Esophagus muscularis mucosa (tissue), 4 donors: ENCODE data around the gene UBE2L3. TPM values are rescaled to one million over a fixed set of nuclear protein-coding genes. Genes with fewer than 3 reads are reported as not detected.
"Not testable (repeated sequence)": the region's sequence is repeated elsewhere in the genome, so short reads cannot be mapped to it uniquely, and the experiment has no call there.

Source experiments
- DNase-seq: peaks from one replicate; pipeline ENCODE4 v3.0.0-alpha.2; 2017; ENCODE audit errors: extremely low spot score
- H3K27ac ChIP-seq, 4 donors: fragments of 200-600 bp; sonication (generic); replicated peaks in 1 of 4; 1 replicate in 3 of 4; 2 replicates in 1 of 4; pipeline ENCODE4 v1.5.1; 2016 to 2019; ENCODE audit warnings: mild to moderate bottlenecking in 1 of 4
- H3K27me3 ChIP-seq, 4 donors: fragments of 200-600 bp; sonication (generic); one replicate each; pipeline versions ENCODE4 v1.5.1 to v1.6.0; 2016 to 2019
- H3K36me3 ChIP-seq, 4 donors: fragments of 200-600 bp; sonication (generic); one replicate each; pipeline ENCODE4 v1.5.1; 2016 to 2019
- H3K4me1 ChIP-seq, 4 donors: fragments of 200-600 bp; sonication (generic); one replicate each; pipeline ENCODE4 v1.5.1; 2016 to 2019
- H3K4me3 ChIP-seq, 4 donors: fragments of 200-600 bp; sonication (generic); 1 replicate in 2 of 4; 2 replicates in 2 of 4; pipeline ENCODE4 v1.5.1; 2016 to 2019; ENCODE audit warnings: mild to moderate bottlenecking in 4 of 4, moderate library complexity in 1 of 4
- H3K9me3 ChIP-seq, 4 donors: fragments of 200-600 bp; sonication (generic); 1 replicate in 3 of 4; 2 replicates in 1 of 4; pipeline ENCODE4 v1.5.1; 2016 to 2019
- CTCF ChIP-seq, 3 experiments: fragments of 200-600 bp in 2 of 3; fragments of 450-650 bp in 1 of 3; sonication (generic) in 2 of 3; IDR thresholded peaks; one replicate each; pipeline ENCODE4 v1.5.1; 2017 to 2019; ENCODE audit warnings: antibody characterized with exemption in 3 of 3, mild to moderate bottlenecking in 2 of 3, moderate library complexity in 1 of 3
- EP300 ChIP-seq: sonication (generic); formaldehyde crosslinking; IDR thresholded peaks from one replicate; pipeline ENCODE4 v1.6.1; 2017; ENCODE audit warnings: antibody characterized with exemption
- POLR2A ChIP-seq: fragments of 450-650 bp; IDR thresholded peaks from one replicate; pipeline ENCODE4 v1.6.1; 2017; ENCODE audit warnings: antibody characterized with exemption, moderate library complexity, mild to moderate bottlenecking, low read depth
- POLR2AphosphoS5 ChIP-seq, 2 donors: sonication (generic); formaldehyde crosslinking; IDR thresholded peaks; one replicate each; pipeline ENCODE4 v1.6.1; 2017; ENCODE audit warnings: antibody characterized with exemption in 2 of 2
- WGBS: methylation state at CpG from one replicate; pipeline ENCODE4 v1.1.5; 2018; 5-methylcytosine and 5-hydroxymethylcytosine counted together
- intact Hi-C: fragments of 100-400 bp; cut with DNase I; formaldehyde crosslinking; loops from one replicate; pipeline ENCODE4 v1.15.1; 2023
- total RNA-seq, 4 donors: library from RNA; depleted of rRNA; stranded (reverse); fragments of >200 nt; gene quantifications; one replicate each; pipeline versions ENCODE4 v1.1.0 to v1.2.1, GENCODE V29; 2016

The UBE2L3 gene
- total RNA-seq, 4 donors from 2014 or later: 47.3 to 84.7 (median 65.2) TPM

- no peaks in the 10 kb centered on the region for H3K27me3 ChIP-seq
- no peak for TF ChIP-seq EP300
- TF ChIP-seq CTCF (IDR thresholded peaks at IDR 0.05): no peak
- TF ChIP-seq POLR2A: no peak
- no peak for TF ChIP-seq POLR2AphosphoS5 (IDR thresholded peaks at IDR 0.05)
- no peaks in the 10 kb centered on the region for H3K9me3 ChIP-seq
- no peak overlapping the region for H3K4me3 ChIP-seq
- WGBS: 83% methylated on average over 4 of the region's 4 CpGs
- H3K27ac ChIP-seq: no peak overlapping the region
- H3K36me3 ChIP-seq: peaks cover 15 to 64% (median 40%) of the 10 kb centered on the region in 4 donors
- intact Hi-C loops: no loop called here
- H3K4me1 ChIP-seq: peaks cover 0 to 13% (median 4%) of the 10 kb centered on the region in 4 donors
- no peak for DNase-seq
Observed at GRCh38 chr22:21615731-21616130, 48.2 kb downstream of the UBE2L3 start.

- peaks cover 0 to 57% (median 31%) of the 10 kb centered on the region in 4 donors for H3K36me3 ChIP-seq
- H3K27me3 ChIP-seq, H3K4me3 ChIP-seq, H3K9me3 ChIP-seq, intact Hi-C loops, DNase-seq, H3K27ac ChIP-seq: not testable (repeated sequence)
- H3K4me1 ChIP-seq: peaks cover 5 to 24% (median 13%) of the 10 kb centered on the region in 4 donors
- 97% methylated on average over 6 of the region's 6 CpGs for WGBS
Observed at GRCh38 chr22:21617337-21617736, 49.8 kb downstream of the UBE2L3 start.

- WGBS: 96% methylated on average over 2 of the region's 3 CpGs
Observed at GRCh38 chr22:21621025-21621424, 53.5 kb downstream of the UBE2L3 start.

GRCh38 chr22:21622011-21622918 is 54.8 kb downstream of the UBE2L3 start:
- TF ChIP-seq POLR2A (no peak), EP300 (no peak), CTCF (IDR thresholded peaks at IDR 0.05) (no peak), POLR2AphosphoS5 (IDR thresholded peaks at IDR 0.05) (no peak)
- no peak for DNase-seq

More at GRCh38 chr22:21621025-21621424, 53.5 kb downstream of the UBE2L3 start:
- Histone ChIP-seq H3K27ac (no peak overlapping the region), H3K27me3 (no peaks in the 10 kb centered on the region), H3K36me3 (peaks cover 0 to 35% (median 21%) of the 10 kb centered on the region in 4 donors), H3K4me1 (peaks cover 26 to 56% (median 41%) of the 10 kb centered on the region in 4 donors), H3K9me3 (no peaks in the 10 kb centered on the region), H3K4me3 (no peak overlapping the region)
- TF ChIP-seq EP300 (no peak), POLR2A (no peak), CTCF (IDR thresholded peaks at IDR 0.05) (no peak), POLR2AphosphoS5 (IDR thresholded peaks at IDR 0.05) (no peak)
- intact Hi-C loops: no loop called here
- DNase-seq: no peak

GRCh38 chr22:21622919-21623647 is 55.6 kb downstream of the UBE2L3 start:
- Histone ChIP-seq H3K9me3 (no peaks in the 10 kb centered on the region), H3K27me3 (no peaks in the 10 kb centered on the region), H3K36me3 (peaks cover 0 to 37% (median 22%) of the 10 kb centered on the region in 4 donors), H3K27ac (peak overlapping the region in 2 of 4 donors; percentile 18 to 37), H3K4me1 (peaks cover 26 to 58% (median 42%) of the 10 kb centered on the region in 4 donors), H3K4me3 (no peak overlapping the region)
- intact Hi-C loops: no loop called here
- no peak for DNase-seq
- 91% methylated on average over 23 of the region's 23 CpGs for WGBS
- TF ChIP-seq POLR2A (no peak), CTCF (IDR thresholded peaks at IDR 0.05) (no peak), EP300 (no peak), POLR2AphosphoS5 (IDR thresholded peaks at IDR 0.05) (no peak)

More at GRCh38 chr22:21622011-21622918, 54.8 kb downstream of the UBE2L3 start:
- peaks cover 0 to 35% (median 21%) of the 10 kb centered on the region in 4 donors for H3K36me3 ChIP-seq
- H3K27me3 ChIP-seq: no peaks in the 10 kb centered on the region
- 67% methylated on average over 15 of the region's 17 CpGs for WGBS
- peaks cover 26 to 56% (median 41%) of the 10 kb centered on the region in 4 donors for H3K4me1 ChIP-seq
- intact Hi-C loops: no loop called here
- no peak overlapping the region for H3K4me3 ChIP-seq
- no peak overlapping the region for H3K27ac ChIP-seq
- H3K9me3 ChIP-seq: no peaks in the 10 kb centered on the region
